H9 (cell line): Measurements from ENCODE around the gene CSNK2A2. TPM values are rescaled to one million over a fixed set of nuclear protein-coding genes. Genes with fewer than 3 reads are reported as not detected.

Source experiments
- DNase-seq: peaks from one replicate; pipeline ENCODE4 v3.0.0-alpha.2; 2017
- H2AFZ ChIP-seq: one replicate; pipeline ENCODE4 v1.6.1; 2013; ENCODE audit warnings: mild to moderate bottlenecking, low read length, control low read depth, moderate library complexity
- H2AK5ac ChIP-seq: 2 replicates; pipeline ENCODE4 v1.6.1; 2013; ENCODE audit warnings: low read length, control low read depth, mixed read lengths; ENCODE audit not compliant: insufficient read length
- H2BK120ac ChIP-seq: one replicate; pipeline ENCODE4 v1.6.1; 2013; ENCODE audit warnings: low read depth, mild to moderate bottlenecking, low read length, control low read depth, inconsistent platforms; ENCODE audit not compliant: poor library complexity, severe bottlenecking
- H2BK12ac ChIP-seq: 2 replicates; pipeline ENCODE4 v1.6.1; 2013; ENCODE audit warnings: low read length, control low read depth, mixed read lengths, low read depth; ENCODE audit not compliant: insufficient read length
- H2BK15ac ChIP-seq: 2 replicates; pipeline ENCODE4 v1.6.1; 2013; ENCODE audit warnings: low read depth, low read length, control low read depth
- H2BK20ac ChIP-seq: one replicate; pipeline ENCODE4 v1.6.1; 2013; ENCODE audit warnings: low read depth, mild to moderate bottlenecking, low read length, control low read depth, inconsistent platforms; ENCODE audit not compliant: poor library complexity, severe bottlenecking
- H2BK5ac ChIP-seq: 2 replicates; pipeline ENCODE4 v1.6.1; 2013; ENCODE audit warnings: low read length, control low read depth, mixed read lengths; ENCODE audit not compliant: insufficient read length
- H3K14ac ChIP-seq: 2 replicates; pipeline ENCODE4 v1.6.1; 2013; ENCODE audit warnings: low read length, control low read depth; ENCODE audit not compliant: insufficient read depth
- H3K18ac ChIP-seq: 2 replicates; pipeline ENCODE4 v1.6.1; 2013; ENCODE audit warnings: low read depth, mild to moderate bottlenecking, mixed read lengths, low read length, control low read depth; ENCODE audit not compliant: insufficient read length
- H3K23ac ChIP-seq: 2 replicates; pipeline ENCODE4 v1.6.1; 2013; ENCODE audit warnings: low read length, control low read depth, mixed read lengths, low read depth; ENCODE audit not compliant: insufficient read length
- H3K23me2 ChIP-seq: 2 replicates; pipeline ENCODE4 v1.6.1; 2013; ENCODE audit warnings: low read depth, mild to moderate bottlenecking, mixed read lengths, low read length, control low read depth; ENCODE audit not compliant: insufficient read length, poor library complexity, severe bottlenecking
- H3K27ac ChIP-seq: 2 replicates; pipeline ENCODE4 v1.5.1; 2013; ENCODE audit warnings: low read length, control low read depth, mixed read lengths, low read depth; ENCODE audit not compliant: insufficient read length
- H3K27me3 ChIP-seq: 2 replicates; pipeline ENCODE4 v1.6.1; 2013; ENCODE audit warnings: low read length, control low read depth, inconsistent platforms; ENCODE audit not compliant: insufficient read depth
- H3K4ac ChIP-seq: 2 replicates; pipeline ENCODE4 v1.6.1; 2013; ENCODE audit warnings: low read depth, mild to moderate bottlenecking, control low read depth, inconsistent platforms, low read length, moderate library complexity
- H3K4me1 ChIP-seq: 2 replicates; pipeline ENCODE4 v1.6.1; 2013; ENCODE audit warnings: low read length, control low read depth, inconsistent platforms; ENCODE audit not compliant: insufficient read depth
- H3K4me2 ChIP-seq: 2 replicates; pipeline ENCODE4 v1.6.1; 2013; ENCODE audit warnings: low read length, control low read depth, mixed read lengths; ENCODE audit not compliant: insufficient read length, insufficient read depth
- H3K56ac ChIP-seq: 2 replicates; pipeline ENCODE4 v1.6.1; 2013; ENCODE audit warnings: low read depth, mild to moderate bottlenecking, mixed read lengths, low read length, control low read depth; ENCODE audit not compliant: insufficient read length
- H3K79me1 ChIP-seq: 2 replicates; pipeline ENCODE4 v1.6.1; 2013; ENCODE audit warnings: low read depth, mild to moderate bottlenecking, moderate library complexity, low read length, control low read depth, inconsistent platforms; ENCODE audit not compliant: insufficient read depth, poor library complexity, severe bottlenecking
- H3K79me2 ChIP-seq: 2 replicates; pipeline ENCODE4 v1.6.1; 2013; ENCODE audit warnings: low read length, control low read depth, inconsistent platforms; ENCODE audit not compliant: insufficient read depth
- H3K9ac ChIP-seq: 2 replicates; pipeline ENCODE4 v1.6.1; 2013; ENCODE audit warnings: low read length, control low read depth, mixed read lengths; ENCODE audit not compliant: insufficient read length; ENCODE audit errors: extremely low read depth
- H3K9me3 ChIP-seq: one replicate; pipeline ENCODE4 v1.6.1; 2013; ENCODE audit warnings: low read depth, low read length, inconsistent platforms; ENCODE audit not compliant: control insufficient read depth
- H3T11ph ChIP-seq: one replicate; pipeline ENCODE4 v1.6.1; 2013; ENCODE audit warnings: mild to moderate bottlenecking, low read length, control low read depth, inconsistent platforms
- H4K20me1 ChIP-seq: one replicate; pipeline ENCODE4 v1.6.1; 2013; ENCODE audit not compliant: control insufficient read depth, insufficient read length, insufficient read depth
- H4K5ac ChIP-seq: 2 replicates; pipeline ENCODE4 v1.6.1; 2013; ENCODE audit warnings: low read depth, mild to moderate bottlenecking, mixed read lengths, low read length, control low read depth; ENCODE audit not compliant: insufficient read length
- H4K8ac ChIP-seq: replicated peaks from 2 replicates; pipeline ENCODE4 v1.6.1; 2013; ENCODE audit warnings: low read length, control low read depth, mixed read lengths, low read depth; ENCODE audit not compliant: insufficient read length
- H4K91ac ChIP-seq: 2 replicates; pipeline ENCODE4 v1.6.1; 2013; ENCODE audit warnings: low read depth, mild to moderate bottlenecking, moderate library complexity, mixed read lengths, low read length, control low read depth; ENCODE audit not compliant: insufficient read length
- H3K27ac Mint-ChIP-seq, 3 experiments: 2 replicates in 2 of 3; 3 replicates in 1 of 3; pipeline ENCODE4 v1.8.0; 2020 to 2021; ENCODE audit warnings: mixed read lengths in 3 of 3, mild to moderate bottlenecking in 1 of 3, moderate library complexity in 1 of 3
- H3K27me3 Mint-ChIP-seq: 2 replicates; pipeline ENCODE4 v1.8.0; 2021; ENCODE audit warnings: low read depth, mild to moderate bottlenecking, moderate library complexity, mixed read lengths
- H3K36me3 Mint-ChIP-seq, 3 experiments: 2 replicates in 2 of 3; 3 replicates in 1 of 3; pipeline ENCODE4 v1.8.0; 2020 to 2021; ENCODE audit warnings: low read depth in 3 of 3, mixed read lengths in 3 of 3; ENCODE audit not compliant: insufficient read depth in 1 of 3
- H3K4me1 Mint-ChIP-seq, 2 experiments: 2 replicates each; pipeline ENCODE4 v1.8.0; 2020; ENCODE audit warnings: mixed read lengths in 2 of 2
- H3K4me3 Mint-ChIP-seq, 2 experiments: 2 replicates in 1 of 2; 3 replicates in 1 of 2; pipeline ENCODE4 v1.8.0; 2020 to 2021; ENCODE audit warnings: mild to moderate bottlenecking in 2 of 2, mixed read lengths in 2 of 2, moderate library complexity in 1 of 2
- H3K9me3 Mint-ChIP-seq, 2 experiments: 2 replicates in 1 of 2; 3 replicates in 1 of 2; pipeline ENCODE4 v1.8.0; 2020; ENCODE audit warnings: mild to moderate bottlenecking in 2 of 2, mixed read lengths in 2 of 2, moderate library complexity in 1 of 2
- CTCF ChIP-seq: fragments of 200-600 bp; sonication (generic); conservative IDR thresholded peaks from 3 replicates; pipeline ENCODE4 v1.8.0; 2021; ENCODE audit warnings: antibody characterized with exemption, mild to moderate bottlenecking
- total RNA-seq: library from RNA; stranded (reverse); gene quantifications from 2 replicates; pipeline ENCODE4 v1.2.1, GENCODE V29; 2021

CSNK2A2 gene
- total RNA-seq, 1 experiment from 2014 or later, result 134 TPM

GRCh38 chr16:58138852-58139251 is 59.1 kb downstream of the CSNK2A2 start:
- H2AFZ ChIP-seq, result no peak overlapping the region
- H3K4me2 ChIP-seq, result no peak overlapping the region
- no peak overlapping the region for H3T11ph ChIP-seq
- H2BK20ac ChIP-seq, result no peak overlapping the region
- Mint-ChIP-seq H3K4me1 (peaks cover 0 to 3% of the 10 kb centered on the region in 2 experiments; a peak in 1 of 4 replicates), H3K9me3 (peaks cover 30 to 42% of the 10 kb centered on the region in 2 experiments; a peak in 4 of 5 replicates), H3K27me3 (peaks cover 3% of the 10 kb centered on the region; the same call in 1 of the 2 replicates), H3K36me3 (peaks cover 9 to 13% (median 9%) of the 10 kb centered on the region in 3 experiments), H3K4me3 (no peak overlapping the region), H3K27ac (no peak overlapping the region)
- no peaks in the 10 kb centered on the region for H4K20me1 ChIP-seq
- no peak for DNase-seq
- H3K9me3 ChIP-seq, result no peaks in the 10 kb centered on the region
- H3K4ac ChIP-seq, result no peak overlapping the region
- H3K23me2 ChIP-seq, result no peaks in the 10 kb centered on the region
- H3K79me1 ChIP-seq, result no peaks in the 10 kb centered on the region
- no peak overlapping the region for H3K27ac ChIP-seq
- H3K56ac ChIP-seq, result no peak overlapping the region
- no peak for TF ChIP-seq CTCF
- no peaks in the 10 kb centered on the region for H3K27me3 ChIP-seq
- H3K79me2 ChIP-seq, result no peaks in the 10 kb centered on the region
- no peak overlapping the region for H2BK12ac ChIP-seq
- no peak overlapping the region for H3K9ac ChIP-seq
- no peak overlapping the region for H3K23ac ChIP-seq
- H4K8ac ChIP-seq, result no peak overlapping the region
- no peak overlapping the region for H2BK15ac ChIP-seq
- H3K14ac ChIP-seq, result no peak overlapping the region
- H4K91ac ChIP-seq, result no peak overlapping the region
- H2BK5ac ChIP-seq, result no peak overlapping the region
- H2AK5ac ChIP-seq, result no peak overlapping the region
- no peak overlapping the region for H4K5ac ChIP-seq
- no peak overlapping the region for H2BK120ac ChIP-seq
- H3K4me1 ChIP-seq, result no peaks in the 10 kb centered on the region
- H3K18ac ChIP-seq, result no peak overlapping the region
